GM10266 (cell line): ENCODE data around the gene TPGS1.

Experiments
- DNase-seq: peaks from one replicate; pipeline ENCODE4 v3.0.0; 2012; ENCODE audit errors: extremely low spot score
- TF ChIP-seq, protein P1 (sequence below): IDR thresholded peaks from 2 replicates; pipeline ENCODE4 v1.5.1; 2012; ENCODE audit warnings: mild to moderate bottlenecking, low read depth; ENCODE audit not compliant: control insufficient read depth, insufficient read depth; ENCODE audit errors: missing control alignments

The TPGS1 gene

DNA sequence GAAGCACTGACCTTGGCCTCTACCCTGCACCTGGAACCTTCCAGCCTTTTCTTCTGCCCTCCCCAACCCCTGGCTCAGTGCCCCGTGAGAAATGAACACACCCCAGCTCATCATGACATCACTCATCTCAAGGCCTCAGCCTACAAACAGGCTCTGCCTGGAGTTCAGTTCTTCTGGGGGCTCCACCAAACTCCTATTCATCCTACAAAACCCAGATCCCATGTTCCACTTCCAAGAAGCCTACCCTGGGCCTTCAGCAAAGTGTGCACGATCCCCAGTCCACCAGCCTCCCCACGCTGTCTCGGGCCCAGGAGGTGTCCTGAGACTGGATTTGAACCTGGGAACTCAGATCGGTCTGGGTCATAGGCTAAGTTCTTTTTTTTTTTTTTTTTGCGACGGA lies 37.5 kb upstream of the TPGS1 start:
- TF ChIP-seq, protein P1, sequence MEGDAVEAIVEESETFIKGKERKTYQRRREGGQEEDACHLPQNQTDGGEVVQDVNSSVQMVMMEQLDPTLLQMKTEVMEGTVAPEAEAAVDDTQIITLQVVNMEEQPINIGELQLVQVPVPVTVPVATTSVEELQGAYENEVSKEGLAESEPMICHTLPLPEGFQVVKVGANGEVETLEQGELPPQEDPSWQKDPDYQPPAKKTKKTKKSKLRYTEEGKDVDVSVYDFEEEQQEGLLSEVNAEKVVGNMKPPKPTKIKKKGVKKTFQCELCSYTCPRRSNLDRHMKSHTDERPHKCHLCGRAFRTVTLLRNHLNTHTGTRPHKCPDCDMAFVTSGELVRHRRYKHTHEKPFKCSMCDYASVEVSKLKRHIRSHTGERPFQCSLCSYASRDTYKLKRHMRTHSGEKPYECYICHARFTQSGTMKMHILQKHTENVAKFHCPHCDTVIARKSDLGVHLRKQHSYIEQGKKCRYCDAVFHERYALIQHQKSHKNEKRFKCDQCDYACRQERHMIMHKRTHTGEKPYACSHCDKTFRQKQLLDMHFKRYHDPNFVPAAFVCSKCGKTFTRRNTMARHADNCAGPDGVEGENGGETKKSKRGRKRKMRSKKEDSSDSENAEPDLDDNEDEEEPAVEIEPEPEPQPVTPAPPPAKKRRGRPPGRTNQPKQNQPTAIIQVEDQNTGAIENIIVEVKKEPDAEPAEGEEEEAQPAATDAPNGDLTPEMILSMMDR, result no peak
- no peak for DNase-seq

DNA sequence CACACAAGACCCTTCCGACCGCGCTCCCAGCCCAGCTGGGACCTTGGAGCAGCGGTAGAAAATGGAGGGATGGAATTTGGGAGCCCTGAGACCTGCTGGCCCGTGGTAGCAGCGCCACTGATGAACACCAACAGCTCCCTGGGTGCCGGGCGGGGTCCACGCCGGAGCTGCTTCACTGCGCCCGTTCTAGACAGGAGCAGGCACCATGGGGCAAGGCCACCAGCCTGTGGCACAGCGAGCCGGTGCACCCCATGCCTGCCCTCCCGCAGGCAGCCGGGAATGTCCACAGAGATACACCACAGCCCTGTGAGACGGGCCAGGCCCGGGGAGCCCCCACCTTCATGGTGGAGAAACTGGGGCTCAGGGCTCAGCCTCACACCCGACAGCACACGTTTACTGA lies 36.6 kb upstream of the TPGS1 start:
- TF ChIP-seq, protein P1, result no peak
- no peak for DNase-seq

DNA sequence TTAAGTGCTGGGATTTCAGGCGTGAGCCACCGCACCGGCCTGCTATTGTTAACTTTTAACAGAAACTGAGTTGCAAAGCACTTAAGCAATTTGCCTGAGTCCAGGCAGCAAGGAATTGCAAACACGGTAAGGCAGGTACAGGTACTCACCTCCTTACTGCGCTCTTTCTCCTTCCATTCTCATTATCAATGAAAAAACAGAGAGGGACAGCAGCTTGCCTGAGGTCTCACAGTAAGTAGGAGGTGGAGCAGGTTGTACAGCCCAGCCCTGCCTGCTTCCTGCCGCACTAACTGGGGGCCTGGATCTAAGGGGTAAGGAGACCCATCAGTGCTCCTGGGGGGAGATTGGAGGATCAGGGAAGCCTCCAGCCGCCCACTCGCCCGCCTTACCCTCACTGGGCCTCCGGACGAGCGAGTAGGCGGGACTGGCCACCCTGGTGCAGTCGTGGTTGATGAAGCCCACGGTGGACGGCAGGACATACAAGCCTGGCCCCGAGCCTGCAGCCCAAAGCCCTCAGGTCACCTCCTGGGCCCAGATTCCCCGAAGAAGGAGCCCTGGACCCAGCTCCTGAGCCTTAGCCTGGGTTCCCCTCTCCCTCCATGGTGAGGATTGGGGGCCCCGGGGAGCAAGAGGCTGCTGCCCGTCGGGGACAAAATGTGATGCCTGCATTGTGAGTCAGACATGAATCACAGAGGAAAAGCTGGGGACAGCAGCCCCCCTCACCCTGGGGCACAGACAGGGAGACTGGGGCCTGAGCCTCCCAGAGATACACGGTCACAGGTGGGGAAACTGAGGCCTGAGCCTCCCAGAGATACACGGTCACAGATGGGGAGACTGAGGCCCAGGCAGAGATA lies 35.1 kb upstream of the TPGS1 start:
- TF ChIP-seq, protein P1, result no peak
- DNase-seq, result no peak

DNA sequence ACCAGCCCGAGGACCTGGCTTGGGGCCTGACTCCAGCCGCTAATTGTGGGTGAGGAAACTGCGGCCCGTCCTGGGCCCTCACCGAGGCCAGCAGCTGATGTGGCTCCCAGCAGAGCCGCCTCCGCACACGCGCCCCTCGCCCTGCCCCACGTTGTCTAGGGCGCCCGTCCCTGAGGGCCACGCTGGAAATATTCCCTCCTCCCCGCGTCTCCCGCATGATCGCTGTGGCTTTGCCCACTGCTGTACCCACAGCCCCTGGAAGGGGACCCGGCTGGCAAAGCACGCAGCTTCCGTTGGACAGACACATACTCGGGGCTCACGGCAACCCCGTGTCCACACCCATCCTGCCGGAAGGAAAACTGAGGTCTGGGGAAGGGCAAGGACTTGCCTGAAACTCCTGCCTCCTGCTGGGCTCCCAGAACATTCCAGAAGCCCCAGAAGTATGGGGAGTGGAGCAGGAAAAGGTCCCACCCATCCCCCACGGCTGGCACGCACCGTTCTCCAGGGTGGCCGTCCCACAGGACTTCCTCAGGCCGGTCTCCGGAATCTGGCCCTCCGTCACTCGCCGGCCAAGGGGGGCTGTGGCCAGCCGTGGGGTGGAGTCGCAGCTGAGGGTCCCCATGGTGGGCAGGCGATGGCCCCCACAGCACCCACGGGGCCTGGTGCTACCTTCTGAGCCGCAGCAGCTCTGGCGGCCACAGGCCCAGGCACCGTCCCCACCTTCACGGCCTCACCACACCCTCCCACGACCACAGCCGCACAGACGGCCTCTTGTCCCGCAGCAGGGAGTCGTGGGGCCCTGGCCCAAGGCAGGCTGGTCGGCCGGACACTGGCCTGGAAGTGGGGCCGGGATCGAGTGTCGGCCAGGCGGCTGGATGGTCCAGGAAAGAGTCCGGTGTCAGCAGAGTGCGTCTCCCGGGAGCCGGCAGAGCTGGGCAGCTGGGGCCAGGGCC lies 32.9 kb upstream of the TPGS1 start:
- TF ChIP-seq, protein P1, result no peak
- no peak for DNase-seq

DNA sequence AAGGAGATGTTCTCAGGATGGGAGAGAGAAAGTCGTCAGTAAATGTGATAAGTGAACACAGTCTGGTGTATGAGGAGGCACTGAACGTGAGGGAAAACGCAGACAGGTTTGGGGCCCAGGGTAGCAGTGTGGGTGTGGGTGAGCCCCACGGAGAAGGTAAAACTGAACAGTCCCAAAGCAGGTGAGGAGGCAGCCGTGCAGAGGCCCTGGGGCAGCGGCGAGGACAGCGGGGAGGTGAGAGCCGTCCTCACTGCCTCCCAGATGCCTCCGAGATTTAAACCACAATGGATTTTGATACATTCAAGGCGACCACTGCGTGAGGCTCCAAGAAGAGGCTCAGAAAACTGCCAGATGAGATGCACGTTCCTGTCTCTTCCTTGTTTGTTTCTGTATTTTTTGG lies 31.9 kb upstream of the TPGS1 start:
- DNase-seq, result no peak
- TF ChIP-seq, protein P1, result no peak

DNA sequence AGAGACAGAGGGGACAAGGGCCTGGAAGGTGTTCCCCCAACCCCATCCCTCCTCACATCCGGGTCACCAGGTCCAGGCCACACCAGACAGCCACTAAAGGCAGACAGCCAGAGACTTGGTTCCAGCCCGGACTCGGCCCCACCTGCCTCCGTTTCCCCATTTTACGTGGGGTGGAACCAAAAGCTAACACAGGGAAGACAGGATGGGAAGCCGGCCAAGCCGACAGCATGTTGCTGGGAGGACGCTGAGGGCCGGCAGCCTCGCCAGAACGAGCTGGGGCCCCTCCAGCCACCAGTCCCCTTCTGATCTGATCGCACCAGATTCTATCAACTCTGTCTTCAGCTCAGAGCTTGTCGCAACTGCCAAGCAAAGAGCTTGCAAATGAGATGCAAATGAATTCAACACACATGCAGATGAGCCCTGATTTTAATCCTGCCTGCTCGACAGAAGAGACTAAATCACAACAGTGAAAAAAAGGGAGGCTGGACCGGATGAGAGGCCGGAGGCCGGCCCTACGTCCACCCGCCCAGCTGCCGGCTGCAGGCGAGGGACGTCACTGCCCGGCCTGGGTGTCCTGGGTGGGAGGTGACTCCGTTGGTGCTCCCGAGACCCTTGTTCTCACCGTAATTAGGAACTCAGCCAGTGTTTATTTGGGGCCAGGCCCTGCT lies 28.9 kb upstream of the TPGS1 start:
- DNase-seq, result no peak
- TF ChIP-seq, protein P1, result no peak

DNA sequence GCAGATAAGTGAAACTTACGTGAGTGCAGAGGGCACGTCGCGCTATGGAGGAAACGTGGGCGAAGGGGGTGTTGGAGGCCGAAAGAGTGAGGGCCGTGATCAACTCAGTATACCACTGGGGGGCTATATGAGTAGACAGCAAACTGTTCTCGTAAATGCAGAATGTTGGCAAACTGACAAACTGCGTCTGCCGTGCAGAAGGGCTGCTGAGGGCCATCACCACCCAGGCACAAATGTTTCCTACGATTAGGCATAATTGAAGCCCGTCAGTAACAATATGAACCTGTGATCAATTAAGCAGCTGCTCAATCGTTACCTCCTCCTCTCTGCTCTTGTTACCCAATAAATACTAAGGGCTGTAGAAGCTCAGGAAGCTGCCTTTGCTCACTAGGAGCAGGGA lies 28.3 kb upstream of the TPGS1 start:
- no peak for DNase-seq
- TF ChIP-seq, protein P1, result no peak
